Calu3 (cell line): ENCODE measurements around the gene SPART. TPM values are rescaled to one million over a fixed set of nuclear protein-coding genes. Genes with fewer than 3 reads are reported as not detected.

ENCODE experiments used
- BruUV-seq: library from RNA; stranded (reverse); fragments of 400-500 nt; replicated peaks from 2 replicates; lab custom pipeline; 2021; lab: Mats Ljungman, UMichigan
- CTCF ChIA-PET: fragments of 300-600 bp; sonication (Branson Sonifier 250); formaldehyde crosslinking; loops from one replicate; lab custom pipeline; 2022; ENCODE audit warnings: antibody characterized with exemption; lab: Charles Lee
- DNase-seq: peaks from one replicate; pipeline ENCODE4 v3.0.0; 2022
- H3K27ac Mint-ChIP-seq: one replicate; pipeline ENCODE4 v1.8.0; 2022; ENCODE audit warnings: mixed read lengths; ENCODE audit not compliant: unreplicated experiment
- H3K27me3 Mint-ChIP-seq: one replicate; pipeline ENCODE4 v1.8.0; 2022; ENCODE audit warnings: mixed read lengths; ENCODE audit not compliant: unreplicated experiment
- H3K36me3 Mint-ChIP-seq: one replicate; pipeline ENCODE4 v1.8.0; 2022; ENCODE audit warnings: mild to moderate bottlenecking, moderate library complexity, mixed read lengths; ENCODE audit not compliant: insufficient read depth, unreplicated experiment
- H3K4me1 Mint-ChIP-seq: one replicate; pipeline ENCODE4 v1.8.0; 2022; ENCODE audit warnings: mild to moderate bottlenecking, low read depth, mixed read lengths; ENCODE audit not compliant: unreplicated experiment
- H3K4me3 Mint-ChIP-seq: one replicate; pipeline ENCODE4 v1.8.0; 2022; ENCODE audit warnings: mild to moderate bottlenecking, low read depth, moderate library complexity, mixed read lengths; ENCODE audit not compliant: unreplicated experiment
- H3K9me3 Mint-ChIP-seq: one replicate; pipeline ENCODE4 v1.8.0; 2022; ENCODE audit warnings: low read depth, mixed read lengths; ENCODE audit not compliant: unreplicated experiment
- intact Hi-C: fragments of 100-400 bp; cut with micrococcal nuclease; formaldehyde crosslinking; loops from one replicate; pipeline ENCODE4 v1.10.0; 2022; ENCODE audit not compliant: unreplicated experiment
- total RNA-seq: library from RNA; stranded (reverse); gene quantifications from 2 replicates; pipeline ENCODE4 v1.2.3, GENCODE V29; 2022
- TF ChIP-seq, protein P1 (sequence below): fragments of 200-600 bp; IDR thresholded peaks from one replicate; pipeline ENCODE4 v1.8.0; 2022; ENCODE audit warnings: antibody characterized with exemption; ENCODE audit not compliant: unreplicated experiment

The SPART gene
- total RNA-seq, 1 experiment from 2014 or later, result not detected

DNA sequence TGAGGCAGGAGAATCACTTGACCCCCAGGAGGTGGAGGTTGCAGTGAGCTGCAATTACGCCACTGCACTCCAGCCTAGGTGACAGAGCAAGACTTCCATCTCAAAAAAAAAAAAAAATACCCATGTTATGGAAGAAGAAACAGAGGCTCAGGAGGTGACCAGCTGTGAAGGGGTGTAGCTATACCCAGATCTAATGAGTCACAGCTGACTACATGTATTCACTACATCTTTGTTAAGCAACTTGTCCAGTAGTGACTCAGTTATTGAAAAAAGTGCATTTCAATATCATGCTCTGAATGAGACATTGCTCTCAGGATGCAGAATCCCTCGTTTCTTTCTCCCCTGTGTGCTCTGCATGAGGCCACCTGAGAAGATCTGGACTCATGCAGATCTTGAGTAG is 16.1 kb upstream of the SPART start:
- Mint-ChIP-seq H3K4me3 (no peak overlapping the region), H3K4me1 (no peaks in the 10 kb centered on the region), H3K27ac (no peak overlapping the region), H3K36me3 (no peaks in the 10 kb centered on the region), H3K9me3 (no peaks in the 10 kb centered on the region), H3K27me3 (peaks cover 11% of the 10 kb centered on the region)
- DNase-seq, result no peak
- intact Hi-C loops, result no loop called here
- TF ChIP-seq, protein P1, sequence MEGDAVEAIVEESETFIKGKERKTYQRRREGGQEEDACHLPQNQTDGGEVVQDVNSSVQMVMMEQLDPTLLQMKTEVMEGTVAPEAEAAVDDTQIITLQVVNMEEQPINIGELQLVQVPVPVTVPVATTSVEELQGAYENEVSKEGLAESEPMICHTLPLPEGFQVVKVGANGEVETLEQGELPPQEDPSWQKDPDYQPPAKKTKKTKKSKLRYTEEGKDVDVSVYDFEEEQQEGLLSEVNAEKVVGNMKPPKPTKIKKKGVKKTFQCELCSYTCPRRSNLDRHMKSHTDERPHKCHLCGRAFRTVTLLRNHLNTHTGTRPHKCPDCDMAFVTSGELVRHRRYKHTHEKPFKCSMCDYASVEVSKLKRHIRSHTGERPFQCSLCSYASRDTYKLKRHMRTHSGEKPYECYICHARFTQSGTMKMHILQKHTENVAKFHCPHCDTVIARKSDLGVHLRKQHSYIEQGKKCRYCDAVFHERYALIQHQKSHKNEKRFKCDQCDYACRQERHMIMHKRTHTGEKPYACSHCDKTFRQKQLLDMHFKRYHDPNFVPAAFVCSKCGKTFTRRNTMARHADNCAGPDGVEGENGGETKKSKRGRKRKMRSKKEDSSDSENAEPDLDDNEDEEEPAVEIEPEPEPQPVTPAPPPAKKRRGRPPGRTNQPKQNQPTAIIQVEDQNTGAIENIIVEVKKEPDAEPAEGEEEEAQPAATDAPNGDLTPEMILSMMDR, result no peak
- CTCF ChIA-PET, result interaction anchor here (0.7 kb wide), 1 partner anchor 9 kb away, joined by 3 read pairs; no protein-coding TSS in a partner anchor
- no TSS peak for BruUV-seq

DNA sequence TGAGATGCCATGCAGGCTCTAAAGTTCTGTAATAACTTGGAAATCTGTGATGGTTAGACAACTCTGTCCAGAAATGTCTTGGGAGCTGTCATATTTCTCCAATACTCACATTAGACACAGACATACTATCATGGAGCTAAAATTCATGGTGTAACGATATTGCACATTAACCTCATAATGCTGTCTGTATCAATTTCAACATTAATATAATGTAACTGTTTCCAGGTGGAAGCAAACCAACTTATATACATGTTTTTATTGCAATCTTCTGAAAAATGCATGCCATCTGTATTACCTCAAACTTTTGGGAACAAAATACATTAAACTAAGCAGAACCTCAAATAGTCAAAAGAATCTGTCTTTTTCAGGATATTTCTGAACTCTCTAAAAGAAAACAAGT is 14.7 kb upstream of the SPART start:
- no peak for DNase-seq
- TF ChIP-seq, protein P1, result no peak
- no peak overlapping the region for H3K27ac Mint-ChIP-seq
- intact Hi-C loops, result no loop called here
- no peak overlapping the region for H3K4me3 Mint-ChIP-seq
- no TSS peak for BruUV-seq
- no peaks in the 10 kb centered on the region for H3K4me1 Mint-ChIP-seq
- no peaks in the 10 kb centered on the region for H3K36me3 Mint-ChIP-seq
- no peaks in the 10 kb centered on the region for H3K9me3 Mint-ChIP-seq
- CTCF ChIA-PET, result no interaction called here
- peaks cover 8% of the 10 kb centered on the region for H3K27me3 Mint-ChIP-seq

DNA sequence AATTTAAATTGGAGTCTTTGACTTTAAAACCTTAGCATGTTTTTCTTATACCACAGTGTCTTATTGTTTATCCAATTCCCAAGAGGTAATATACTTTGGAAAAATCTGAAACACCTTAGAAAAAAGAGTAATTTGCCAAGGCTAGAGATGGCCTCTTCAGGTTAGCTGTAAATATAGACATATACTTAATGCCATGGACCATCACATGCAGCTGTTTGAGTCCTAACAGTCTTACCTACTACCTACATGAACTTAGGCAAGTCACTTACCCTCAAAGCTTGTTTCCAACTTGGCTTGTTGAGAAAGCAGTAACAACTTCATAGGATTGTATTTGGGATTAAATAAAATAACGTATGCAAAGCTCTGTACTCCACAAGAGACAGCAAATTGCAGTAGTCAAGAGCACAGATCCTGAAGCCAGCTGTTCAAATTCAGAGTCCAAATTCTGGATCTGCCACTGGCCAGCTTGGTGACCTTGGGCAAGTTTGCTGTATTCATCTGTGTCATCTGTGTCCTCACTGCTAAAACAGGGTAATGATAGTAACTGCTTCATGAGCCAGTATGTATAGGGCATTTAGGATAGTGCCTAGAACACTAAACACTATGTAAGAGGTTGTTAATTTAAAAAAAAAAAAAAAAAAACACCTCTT is 13.2 kb upstream of the SPART start:
- no TSS peak for BruUV-seq
- no peak for DNase-seq
- TF ChIP-seq, protein P1, result no peak
- CTCF ChIA-PET, result interaction anchor here (0.7 kb wide), 1 partner anchor 418 kb away, joined by 4 read pairs; no protein-coding TSS in a partner anchor
- Mint-ChIP-seq H3K27ac (no peak overlapping the region), H3K4me1 (no peaks in the 10 kb centered on the region), H3K4me3 (no peak overlapping the region), H3K36me3 (no peaks in the 10 kb centered on the region), H3K27me3 (no peaks in the 10 kb centered on the region), H3K9me3 (no peaks in the 10 kb centered on the region)
- intact Hi-C loops, result no loop called here

DNA sequence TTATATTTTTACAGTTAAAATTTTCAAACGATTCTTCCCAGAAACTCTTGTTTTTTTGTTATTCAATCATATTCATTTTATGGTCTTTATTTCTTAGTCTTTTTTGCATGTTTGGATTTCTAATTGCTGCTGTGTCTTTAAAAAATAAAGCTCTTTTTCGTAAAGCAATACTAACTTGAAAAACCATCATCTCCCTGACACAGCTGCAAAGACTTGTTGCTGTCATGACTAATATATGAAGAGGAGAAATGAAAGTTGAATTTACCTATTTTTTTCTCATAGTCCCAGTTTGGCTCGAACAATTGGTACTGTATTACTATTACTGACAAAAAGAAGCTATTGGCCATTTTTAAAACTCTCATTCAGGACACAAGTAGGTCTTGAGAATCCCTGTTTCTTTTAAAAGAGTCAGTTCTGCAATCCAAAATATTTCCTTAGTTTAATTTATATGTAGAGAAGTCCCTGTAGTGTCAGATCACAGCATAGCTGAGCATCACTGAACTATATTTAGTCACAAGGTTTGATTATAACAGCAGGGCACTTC is 12.1 kb upstream of the SPART start:
- Mint-ChIP-seq H3K4me3 (no peak overlapping the region), H3K36me3 (no peaks in the 10 kb centered on the region), H3K9me3 (no peaks in the 10 kb centered on the region), H3K27ac (no peak overlapping the region), H3K4me1 (no peaks in the 10 kb centered on the region), H3K27me3 (no peaks in the 10 kb centered on the region)
- CTCF ChIA-PET, result no interaction called here
- intact Hi-C loops, result no loop called here
- no peak for DNase-seq
- no TSS peak for BruUV-seq
- TF ChIP-seq, protein P1, result no peak
